GM23248 (cell line): Measurements from ENCODE around the gene NUDC. TPM values are rescaled to one million over a fixed set of nuclear protein-coding genes. Genes with fewer than 3 reads are reported as not detected.
A peak's percentile ranks its signal among the peaks of the same experiment; 100 is the strongest.

Source experiments
- DNase-seq: peaks from one replicate; pipeline ENCODE4 v3.0.0-alpha.2; 2015
- H2AFZ ChIP-seq: fragments of 200-600 bp; sonication (generic); 2 replicates; pipeline ENCODE4 v1.6.1; 2016; ENCODE audit warnings: antibody characterized with exemption
- H3F3A ChIP-seq: fragments of 200-600 bp; sonication (generic); 2 replicates; pipeline ENCODE4 v1.6.1; 2016; ENCODE audit warnings: mild to moderate bottlenecking, antibody characterized with exemption, mixed run types; ENCODE audit not compliant: insufficient read depth
- H3K27ac ChIP-seq: fragments of 200-600 bp; sonication (generic); 2 replicates; pipeline ENCODE4 v1.5.1; 2016; ENCODE audit warnings: mild to moderate bottlenecking
- H3K27me3 ChIP-seq: fragments of 200-600 bp; sonication (generic); replicated peaks from 2 replicates; pipeline ENCODE4 v1.6.1; 2016; ENCODE audit warnings: mild to moderate bottlenecking; ENCODE audit not compliant: insufficient read depth
- H3K36me3 ChIP-seq: fragments of 200-600 bp; sonication (generic); 2 replicates; pipeline ENCODE4 v1.6.1; 2016; ENCODE audit warnings: low read depth, mild to moderate bottlenecking
- H3K4me1 ChIP-seq: fragments of 200-600 bp; sonication (generic); 2 replicates; pipeline ENCODE4 v1.6.1; 2016; ENCODE audit warnings: mild to moderate bottlenecking; ENCODE audit not compliant: insufficient read depth
- H3K4me2 ChIP-seq: fragments of 200-600 bp; sonication (generic); one replicate; pipeline ENCODE4 v1.6.1; 2016; ENCODE audit warnings: mild to moderate bottlenecking; ENCODE audit not compliant: unreplicated experiment
- H3K4me3 ChIP-seq: fragments of 200-600 bp; sonication (generic); 2 replicates; pipeline ENCODE4 v1.5.1; 2016; ENCODE audit warnings: mild to moderate bottlenecking
- H3K79me2 ChIP-seq: fragments of 200-600 bp; sonication (generic); 2 replicates; pipeline ENCODE4 v1.6.1; 2016; ENCODE audit warnings: mild to moderate bottlenecking; ENCODE audit not compliant: insufficient read depth
- H3K9ac ChIP-seq: fragments of 200-600 bp; sonication (generic); 2 replicates; pipeline ENCODE4 v1.6.1; 2016; ENCODE audit warnings: mild to moderate bottlenecking
- H3K9me2 ChIP-seq: fragments of 200-600 bp; sonication (generic); 2 replicates; pipeline ENCODE4 v1.6.1; 2016; ENCODE audit warnings: mixed run types, mild to moderate bottlenecking, moderate library complexity; ENCODE audit not compliant: insufficient read depth
- H3K9me3 ChIP-seq: fragments of 200-600 bp; sonication (generic); one replicate; pipeline ENCODE4 v1.6.1; 2017; ENCODE audit warnings: low read depth
- H4K20me1 ChIP-seq: fragments of 200-600 bp; sonication (generic); 2 replicates; pipeline ENCODE4 v1.6.0; 2016; ENCODE audit not compliant: insufficient read depth
- EZH2 ChIP-seq: fragments of 200-600 bp; sonication (generic); IDR thresholded peaks from 2 replicates; pipeline ENCODE4 v1.6.1; 2018; ENCODE audit warnings: antibody characterized with exemption, mild to moderate bottlenecking; ENCODE audit not compliant: insufficient read depth, poor library complexity, severe bottlenecking
- EZH2phosphoT487 ChIP-seq: fragments of 200-600 bp; sonication (generic); IDR thresholded peaks from 2 replicates; pipeline ENCODE4 v1.6.1; 2018; ENCODE audit warnings: antibody characterized with exemption, moderate library complexity, mild to moderate bottlenecking, low read depth; ENCODE audit not compliant: insufficient read depth
- WGBS, 2 experiments: methylation state at CpG; one replicate each; pipeline ENCODE4 v1.1.6; 2015 to 2017; ENCODE audit warnings: low lambda C conversion rate in 2 of 2, low coverage in 1 of 2; ENCODE audit errors: missing lambda C conversion rate in 2 of 2; 5-methylcytosine and 5-hydroxymethylcytosine counted together
- in situ Hi-C: fragments of 300-500 bp; cut with MboI; formaldehyde crosslinking; loops from 2 replicates; pipeline ENCODE4 v1.15.0; 2020
- polyA plus RNA-seq: library from polyadenylated mRNA; unstranded; fragments of >200 nt; fragmentation: Nextera tagmentation; extraction: Ambion mirVana; gene quantifications from 2 replicates; pipeline ENCODE4 v1.2.1, GENCODE V29; 2016
- total RNA-seq: library from RNA; depleted of rRNA; stranded (reverse); fragments of >200 nt; shearing (Covaris generic); gene quantifications from 2 replicates; pipeline ENCODE4 v1.2.3, GENCODE V29; 2014

The NUDC gene
- total and polyA plus RNA-seq, 2 experiments from 2014 or later, result 50.0 to 118 TPM

- H3K27me3 ChIP-seq, result no peaks in the 10 kb centered on the region
- peaks cover 4% of the 10 kb centered on the region for H3K4me1 ChIP-seq
- H3K79me2 ChIP-seq, result no peaks in the 10 kb centered on the region
- in situ Hi-C loops, result no loop called here
- peaks cover 14% of the 10 kb centered on the region; the same call in 1 of the 2 replicates for H3F3A ChIP-seq
- no peak overlapping the region for H3K4me3 ChIP-seq
- peak overlapping the region; percentile 6 for H3K4me2 ChIP-seq
- H3K9me3 ChIP-seq, result no peaks in the 10 kb centered on the region
- no peaks in the 10 kb centered on the region for H3K36me3 ChIP-seq
- H3K9me2 ChIP-seq, result no peaks in the 10 kb centered on the region
- peak overlapping the region; percentile 24; the same call in 1 of the 2 replicates for H3K27ac ChIP-seq
- no peak for TF ChIP-seq EZH2
- TF ChIP-seq EZH2phosphoT487, result no peak
- DNase-seq, result peak; percentile 95
- no peak overlapping the region for H2AFZ ChIP-seq
- H4K20me1 ChIP-seq, result no peaks in the 10 kb centered on the region
- no peak overlapping the region for H3K9ac ChIP-seq
- 34 to 41% methylated on average over 6 of the region's 6 CpGs for WGBS, 2 experiments
These were observed 14.2 kb upstream of the NUDC start for GRCh38 chr1:26907071-26907917.

GRCh38 chr1:26909951-26910342 lies 11.6 kb upstream of the NUDC start:
- no peak overlapping the region for H3K4me3 ChIP-seq
- no peak overlapping the region for H2AFZ ChIP-seq
- H3K4me1 ChIP-seq, result peaks cover 4% of the 10 kb centered on the region
- in situ Hi-C loops, result no loop called here
- 65 to 69% methylated on average over 3 of the region's 3 CpGs for WGBS, 2 experiments
- TF ChIP-seq EZH2phosphoT487 (no peak), EZH2 (no peak)
- no peak for DNase-seq
- H3K9ac ChIP-seq, result no peak overlapping the region
- H3K27me3 ChIP-seq, result no peaks in the 10 kb centered on the region
- H3K4me2 ChIP-seq, result no peak overlapping the region
- no peaks in the 10 kb centered on the region for H3K79me2 ChIP-seq
- no peaks in the 10 kb centered on the region for H3K9me3 ChIP-seq
- H4K20me1 ChIP-seq, result no peaks in the 10 kb centered on the region
- no peak overlapping the region for H3K27ac ChIP-seq
- no peaks in the 10 kb centered on the region for H3K36me3 ChIP-seq
- no peaks in the 10 kb centered on the region for H3K9me2 ChIP-seq
- peaks cover 14% of the 10 kb centered on the region; the same call in 1 of the 2 replicates for H3F3A ChIP-seq

GRCh38 chr1:26910343-26911160 lies 11.0 kb upstream of the NUDC start:
- Histone ChIP-seq H3K4me2 (no peak overlapping the region), H3K36me3 (no peaks in the 10 kb centered on the region), H3K9me3 (no peaks in the 10 kb centered on the region), H3K4me1 (peaks cover 4% of the 10 kb centered on the region), H3K27me3 (no peaks in the 10 kb centered on the region), H3K9me2 (no peaks in the 10 kb centered on the region), H3F3A (peaks cover 14% of the 10 kb centered on the region; the same call in 1 of the 2 replicates), H3K79me2 (no peaks in the 10 kb centered on the region), H2AFZ (no peak overlapping the region), H3K27ac (no peak overlapping the region), H3K9ac (no peak overlapping the region), H3K4me3 (no peak overlapping the region), H4K20me1 (no peaks in the 10 kb centered on the region)
- in situ Hi-C loops, result no loop called here
- 68 to 73% methylated on average over 4 of the region's 4 CpGs for WGBS, 2 experiments
- no peak for DNase-seq
- no peak for TF ChIP-seq EZH2phosphoT487
- no peak for TF ChIP-seq EZH2

GRCh38 chr1:26911399-26912146 lies 10.0 kb upstream of the NUDC start:
- Histone ChIP-seq H3K4me1 (peaks cover 4% of the 10 kb centered on the region), H3K9me3 (no peaks in the 10 kb centered on the region), H3K9me2 (no peaks in the 10 kb centered on the region), H3K4me3 (no peak overlapping the region), H4K20me1 (no peaks in the 10 kb centered on the region), H3K36me3 (no peaks in the 10 kb centered on the region), H3K79me2 (no peaks in the 10 kb centered on the region), H3K9ac (no peak overlapping the region), H3F3A (peaks cover 14% of the 10 kb centered on the region; the same call in 1 of the 2 replicates), H2AFZ (no peak overlapping the region), H3K27ac (no peak overlapping the region), H3K4me2 (no peak overlapping the region), H3K27me3 (no peaks in the 10 kb centered on the region)
- no peak for DNase-seq
- 80 to 82% methylated on average over 8 of the region's 8 CpGs for WGBS, 2 experiments
- TF ChIP-seq EZH2, result no peak
- no peak for TF ChIP-seq EZH2phosphoT487
- in situ Hi-C loops, result no loop called here
